MCF 10A (cell line): ENCODE data around the gene ABCC9. TPM values are rescaled to one million over a fixed set of nuclear protein-coding genes. Genes with fewer than 3 reads are reported as not detected.

Experiments used
- BruUV-seq: library from RNA; stranded (reverse); fragments of 400-500 nt; replicated peaks from 2 replicates; lab custom pipeline; 2021; lab: Mats Ljungman, UMichigan
- CTCF ChIA-PET: fragments of 300-600 bp; sonication (Branson Sonifier 250); formaldehyde crosslinking; extraction: SDS; loops from one replicate; lab custom pipeline; 2021; ENCODE audit warnings: antibody characterized with exemption, inconsistent platforms; lab: Yijun Ruan, JAX
- POLR2A ChIA-PET: fragments of 300-600, 350-650 bp; sonication (Branson Sonifier 250); formaldehyde crosslinking; extraction: SDS; loops from one replicate; lab custom pipeline; 2020; ENCODE audit warnings: antibody characterized with exemption, inconsistent platforms; lab: Yijun Ruan, JAX
- DNase-seq: peaks from one replicate; pipeline ENCODE4 v3.0.0-alpha.2; 2018; ENCODE audit not compliant: unreplicated experiment
- H3K27ac Mint-ChIP-seq: one replicate; pipeline ENCODE4 v1.8.0; 2022; ENCODE audit warnings: mild to moderate bottlenecking, low read depth, mixed read lengths; ENCODE audit not compliant: unreplicated experiment
- H3K27me3 Mint-ChIP-seq: one replicate; pipeline ENCODE4 v1.8.0; 2022; ENCODE audit warnings: mixed read lengths; ENCODE audit not compliant: insufficient read depth, unreplicated experiment
- H3K36me3 Mint-ChIP-seq: one replicate; pipeline ENCODE4 v1.8.0; 2022; ENCODE audit warnings: mild to moderate bottlenecking, moderate library complexity, mixed read lengths; ENCODE audit not compliant: insufficient read depth, unreplicated experiment
- H3K4me1 Mint-ChIP-seq: one replicate; pipeline ENCODE4 v1.8.0; 2022; ENCODE audit warnings: mixed read lengths; ENCODE audit not compliant: insufficient read depth, unreplicated experiment
- H3K4me3 Mint-ChIP-seq: one replicate; pipeline ENCODE4 v1.8.0; 2022; ENCODE audit warnings: mild to moderate bottlenecking, moderate library complexity, mixed read lengths; ENCODE audit not compliant: unreplicated experiment
- H3K9me3 Mint-ChIP-seq: one replicate; pipeline ENCODE4 v1.8.0; 2022; ENCODE audit warnings: mixed read lengths; ENCODE audit not compliant: unreplicated experiment
- CTCF ChIP-seq: fragments of 200-600 bp; IDR thresholded peaks from one replicate; pipeline ENCODE4 v1.8.0; 2022; ENCODE audit warnings: antibody characterized with exemption, mild to moderate bottlenecking; ENCODE audit not compliant: unreplicated experiment
- intact Hi-C: fragments of 100-400 bp; cut with micrococcal nuclease; formaldehyde crosslinking; loops from 2 replicates; pipeline ENCODE4 v1.14.1; 2022
- total RNA-seq: library from RNA; stranded (reverse); gene quantifications from 2 replicates; pipeline ENCODE4 v1.2.3, GENCODE V29; 2022

ABCC9 gene
- total RNA-seq, 1 experiment from 2014 or later, result 0.12 TPM

DNA sequence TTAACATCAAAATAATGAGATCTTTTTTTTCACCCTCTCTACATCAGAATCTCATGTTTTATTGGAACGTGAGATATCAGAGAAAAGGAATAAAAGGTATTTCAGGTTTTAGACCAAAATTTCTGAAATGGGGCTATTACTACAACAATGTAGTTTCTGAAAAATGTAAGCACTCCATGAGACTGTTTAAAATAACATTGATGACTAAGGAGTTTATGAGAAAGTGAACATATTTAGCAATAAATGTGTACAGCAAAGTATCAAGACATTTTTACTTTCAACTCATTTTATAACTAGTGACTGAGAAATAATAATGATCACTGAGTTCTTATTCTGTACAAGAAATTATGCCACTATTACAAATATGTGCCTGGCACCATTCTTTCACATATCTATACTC lies 39.3 kb upstream of the ABCC9 start:
- no peak overlapping the region for H3K27ac Mint-ChIP-seq
- H3K9me3 Mint-ChIP-seq, result no peaks in the 10 kb centered on the region
- ChIA-PET POLR2A (no interaction called here), CTCF (interaction anchor here (0.6 to 4.8 kb wide), 2 partner anchors 10 to 181 kb away, joined by 3 to 28 read pairs; no protein-coding TSS in a partner anchor)
- no peaks in the 10 kb centered on the region for H3K36me3 Mint-ChIP-seq
- no peak overlapping the region for H3K4me3 Mint-ChIP-seq
- peaks cover 20% of the 10 kb centered on the region for H3K27me3 Mint-ChIP-seq
- DNase-seq, result no peak
- no peak for TF ChIP-seq CTCF
- intact Hi-C loops, result loop anchor here (10.0 kb wide), 1 partner anchor 376 kb away; the partner anchor contains the start of gene GYS2
- BruUV-seq, result no TSS peak
- H3K4me1 Mint-ChIP-seq, result no peaks in the 10 kb centered on the region

DNA sequence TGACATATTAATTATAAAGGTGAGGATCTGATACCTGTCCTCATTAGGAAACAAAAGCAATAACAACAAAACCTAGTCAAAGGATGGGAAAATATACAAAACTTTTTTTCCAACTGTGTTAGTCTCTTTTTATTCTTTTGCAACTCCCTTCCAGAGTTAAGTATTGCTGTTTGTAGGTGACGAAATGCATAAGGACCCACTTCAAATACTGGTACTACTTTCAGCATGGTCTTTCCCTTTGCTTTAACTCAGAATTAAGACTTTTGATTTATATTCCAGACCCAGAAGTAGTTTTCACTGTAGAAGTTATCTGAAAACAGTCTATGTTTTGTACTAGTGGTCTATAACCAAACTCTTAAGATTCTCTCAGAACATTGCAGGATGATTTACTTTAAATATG lies 34.1 kb upstream of the ABCC9 start:
- H3K27ac Mint-ChIP-seq, result no peak overlapping the region
- ChIA-PET POLR2A (no interaction called here), CTCF (interaction anchor here (1.5 kb wide), 1 partner anchor 15 kb away, joined by 4 read pairs; no protein-coding TSS in a partner anchor)
- no TSS peak for BruUV-seq
- peaks cover 25% of the 10 kb centered on the region for H3K27me3 Mint-ChIP-seq
- TF ChIP-seq CTCF, result no peak
- no peak for DNase-seq
- H3K9me3 Mint-ChIP-seq, result no peaks in the 10 kb centered on the region
- intact Hi-C loops, result no loop called here
- no peak overlapping the region for H3K4me3 Mint-ChIP-seq
- no peaks in the 10 kb centered on the region for H3K36me3 Mint-ChIP-seq
- no peaks in the 10 kb centered on the region for H3K4me1 Mint-ChIP-seq

- no peak overlapping the region for H3K27ac Mint-ChIP-seq
- peaks cover 11% of the 10 kb centered on the region for H3K27me3 Mint-ChIP-seq
- ChIA-PET POLR2A (no interaction called here), CTCF (interaction anchor here (0.8 to 1.5 kb wide), 2 partner anchors 17 to 487 kb away, joined by 3 to 5 read pairs; no protein-coding TSS in a partner anchor)
- no peaks in the 10 kb centered on the region for H3K36me3 Mint-ChIP-seq
- no peak for TF ChIP-seq CTCF
- no peaks in the 10 kb centered on the region for H3K4me1 Mint-ChIP-seq
- no peak overlapping the region for H3K4me3 Mint-ChIP-seq
- intact Hi-C loops, result no loop called here
- BruUV-seq, result no TSS peak
- no peak for DNase-seq
- H3K9me3 Mint-ChIP-seq, result no peaks in the 10 kb centered on the region
These were observed 32.0 kb upstream of the ABCC9 start for GRCh38 chr12:21973221-21973620.

- no peak for TF ChIP-seq CTCF
- H3K4me1 Mint-ChIP-seq, result no peaks in the 10 kb centered on the region
- no peaks in the 10 kb centered on the region for H3K36me3 Mint-ChIP-seq
- DNase-seq, result no peak
- H3K27ac Mint-ChIP-seq, result no peak overlapping the region
- no TSS peak for BruUV-seq
- POLR2A ChIA-PET, result no interaction called here
- H3K27me3 Mint-ChIP-seq, result peaks cover 11% of the 10 kb centered on the region
- no peaks in the 10 kb centered on the region for H3K9me3 Mint-ChIP-seq
- CTCF ChIA-PET, result no interaction called here
- H3K4me3 Mint-ChIP-seq, result no peak overlapping the region
- intact Hi-C loops, result no loop called here
These were observed 30.8 kb upstream of the ABCC9 start for GRCh38 chr12:21972055-21972454.
